ENCODE results near the gene KCNN3.

- TF ChIP-seq CTCF (IDR thresholded peaks at IDR 0.05): no peak
- no peak for TF ChIP-seq EZH2 (IDR thresholded peaks at IDR 0.05)
- no peak for TF ChIP-seq EZH2phosphoT487 (IDR thresholded peaks at IDR 0.05)
Measured at GRCh38 chr1:154810571-154810970, 59.5 kb downstream of the KCNN3 start.
